Testis (tissue), 3 donors: ENCODE results near the gene TGFA. TPM values are rescaled to one million over a fixed set of nuclear protein-coding genes. Genes with fewer than 3 reads are reported as not detected.

Source experiments
- DNase-seq: peaks from one replicate; pipeline ENCODE4 v3.0.0-alpha.2; 2019
- H3K27ac ChIP-seq, 2 donors: fragments of 200-600 bp; sonication (generic); one replicate each; pipeline ENCODE4 v1.5.1; 2019
- H3K27me3 ChIP-seq: fragments of 200-600 bp; sonication (generic); one replicate; pipeline ENCODE4 v1.5.1; 2019
- H3K36me3 ChIP-seq: fragments of 200-600 bp; sonication (generic); one replicate; pipeline ENCODE4 v1.5.1; 2017; ENCODE audit warnings: low read depth; ENCODE audit errors: missing control alignments
- H3K4me1 ChIP-seq: fragments of 200-600 bp; sonication (generic); one replicate; pipeline ENCODE4 v1.5.1; 2019
- H3K4me3 ChIP-seq, 2 donors: fragments of 200-600 bp; sonication (generic); one replicate each; pipeline ENCODE4 v1.5.1; 2017 to 2019
- H3K9me3 ChIP-seq: fragments of 200-600 bp; sonication (generic); one replicate; pipeline ENCODE4 v1.5.1; 2017
- POLR2A ChIP-seq: fragments of 450-650 bp; IDR thresholded peaks from one replicate; pipeline ENCODE4 v1.6.1; 2017; ENCODE audit warnings: antibody characterized with exemption, mild to moderate bottlenecking, moderate library complexity
- WGBS, 2 donors: methylation state at CpG; one replicate each; pipeline ENCODE4 v1.1.5; 2018; 5-methylcytosine and 5-hydroxymethylcytosine counted together
- intact Hi-C: fragments of 100-400 bp; cut with DNase I; formaldehyde crosslinking; loops from one replicate; pipeline ENCODE4 v1.15.1; 2023; ENCODE audit warnings: low total_unique reads
- polyA plus RNA-seq: library from polyadenylated mRNA; stranded (reverse); fragments of 350-450 nt; fragmentation: Illumina TruSeq; extraction: RNeasy Lipid Tissue Mini Kit (QIAGEN cat#74804); gene quantifications from one replicate; pipeline ENCODE4 v1.2.3, GENCODE V29; 2014; ENCODE audit warnings: low read depth, low replicate concordance; ENCODE audit not compliant: insufficient read depth
- total RNA-seq, 2 donors: library from RNA; depleted of rRNA; stranded (reverse); fragments of >200 nt; gene quantifications; one replicate each; pipeline ENCODE4 v1.2.3, GENCODE V29; 2016
- TF ChIP-seq, protein P1 (sequence below), 3 experiments: fragments of 450-650 bp in 2 of 3; fragments of 200-600 bp in 1 of 3; sonication (generic) in 1 of 3; IDR thresholded peaks; one replicate each; pipeline ENCODE4 v1.5.1; 2016 to 2019; ENCODE audit warnings: antibody characterized with exemption in 3 of 3, mild to moderate bottlenecking in 2 of 3, moderate library complexity in 1 of 3

The TGFA gene
- total and polyA plus RNA-seq, 3 donors from 2014 or later, result 0.62 to 5.1 (median 1.3) TPM

- 64 to 69% methylated on average over 3 of the region's 3 CpGs for WGBS, 2 donors
- DNase-seq, result no peak
- intact Hi-C loops, result no loop called here
- Histone ChIP-seq H3K27ac (no peak overlapping the region), H3K36me3 (no peaks in the 10 kb centered on the region), H3K9me3 (no peaks in the 10 kb centered on the region), H3K4me1 (no peaks in the 10 kb centered on the region), H3K27me3 (no peaks in the 10 kb centered on the region), H3K4me3 (no peak overlapping the region)
- TF ChIP-seq, protein P1, sequence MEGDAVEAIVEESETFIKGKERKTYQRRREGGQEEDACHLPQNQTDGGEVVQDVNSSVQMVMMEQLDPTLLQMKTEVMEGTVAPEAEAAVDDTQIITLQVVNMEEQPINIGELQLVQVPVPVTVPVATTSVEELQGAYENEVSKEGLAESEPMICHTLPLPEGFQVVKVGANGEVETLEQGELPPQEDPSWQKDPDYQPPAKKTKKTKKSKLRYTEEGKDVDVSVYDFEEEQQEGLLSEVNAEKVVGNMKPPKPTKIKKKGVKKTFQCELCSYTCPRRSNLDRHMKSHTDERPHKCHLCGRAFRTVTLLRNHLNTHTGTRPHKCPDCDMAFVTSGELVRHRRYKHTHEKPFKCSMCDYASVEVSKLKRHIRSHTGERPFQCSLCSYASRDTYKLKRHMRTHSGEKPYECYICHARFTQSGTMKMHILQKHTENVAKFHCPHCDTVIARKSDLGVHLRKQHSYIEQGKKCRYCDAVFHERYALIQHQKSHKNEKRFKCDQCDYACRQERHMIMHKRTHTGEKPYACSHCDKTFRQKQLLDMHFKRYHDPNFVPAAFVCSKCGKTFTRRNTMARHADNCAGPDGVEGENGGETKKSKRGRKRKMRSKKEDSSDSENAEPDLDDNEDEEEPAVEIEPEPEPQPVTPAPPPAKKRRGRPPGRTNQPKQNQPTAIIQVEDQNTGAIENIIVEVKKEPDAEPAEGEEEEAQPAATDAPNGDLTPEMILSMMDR (IDR thresholded peaks at IDR 0.05), result no peak
- no peak for TF ChIP-seq POLR2A
Measured at GRCh38 chr2:70526126-70526525, 27.5 kb downstream of the TGFA start.

GRCh38 chr2:70525032-70525431, 28.6 kb downstream of the TGFA start:
- no peak overlapping the region for H3K27ac ChIP-seq
- intact Hi-C loops, result no loop called here
- H3K4me3 ChIP-seq, result no peak overlapping the region
- 83% methylated on average over 1 of the region's 1 CpG for WGBS, 2 donors
- no peaks in the 10 kb centered on the region for H3K4me1 ChIP-seq
- no peaks in the 10 kb centered on the region for H3K27me3 ChIP-seq
- TF ChIP-seq, protein P1 (IDR thresholded peaks at IDR 0.05), result no peak
- TF ChIP-seq POLR2A, result no peak
- no peaks in the 10 kb centered on the region for H3K9me3 ChIP-seq
- H3K36me3 ChIP-seq, result no peaks in the 10 kb centered on the region
- no peak for DNase-seq

DNA sequence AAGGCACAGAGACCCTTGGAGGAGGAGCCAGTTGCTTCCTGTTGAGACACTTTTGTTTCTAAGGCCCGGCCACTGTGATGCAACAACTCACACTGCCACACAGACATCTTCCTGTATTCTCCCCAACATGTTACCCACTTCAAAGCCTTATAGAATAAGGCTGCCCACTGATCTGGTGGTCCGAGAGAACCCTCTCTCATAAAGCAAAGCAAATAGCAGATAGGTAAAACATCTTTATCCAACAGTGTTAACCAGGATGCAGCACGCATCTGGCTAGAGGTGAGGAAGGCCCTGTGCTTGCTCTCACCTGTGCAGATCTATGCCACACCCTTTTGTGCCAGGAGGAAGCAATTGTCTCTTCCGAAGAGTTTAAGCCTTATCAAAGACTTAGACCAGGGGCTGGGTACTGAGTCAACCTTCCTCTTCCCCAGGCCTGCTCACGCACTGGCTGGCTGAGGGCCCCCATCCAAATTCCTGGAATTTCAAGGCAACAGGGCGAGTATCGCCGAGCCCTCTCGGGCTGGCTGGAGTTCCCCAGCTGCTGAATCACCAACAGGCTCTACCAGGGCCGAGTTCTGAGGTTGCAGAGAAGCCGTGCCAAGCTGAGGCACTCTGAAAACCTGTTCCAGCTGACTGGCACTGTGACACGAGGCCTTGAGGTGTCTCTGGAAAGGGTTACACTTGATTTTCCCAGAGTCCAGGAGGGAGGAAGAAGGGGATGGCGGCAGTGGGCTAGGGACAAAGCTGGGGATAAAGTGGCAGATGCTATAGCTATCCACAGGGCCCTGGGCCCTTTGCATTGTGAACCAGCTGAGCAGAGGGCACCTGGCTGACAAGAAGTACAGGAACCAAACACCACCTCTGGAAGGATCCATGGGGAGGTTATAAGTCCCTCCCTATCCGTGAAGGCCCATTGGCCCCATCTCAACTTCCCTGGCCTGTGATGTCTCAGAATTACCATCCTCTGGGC, 29.3 kb downstream of the TGFA start:
- Histone ChIP-seq H3K27ac (no peak overlapping the region), H3K9me3 (no peaks in the 10 kb centered on the region), H3K4me1 (no peaks in the 10 kb centered on the region), H3K4me3 (no peak overlapping the region), H3K27me3 (no peaks in the 10 kb centered on the region), H3K36me3 (no peaks in the 10 kb centered on the region)
- TF ChIP-seq POLR2A, result no peak
- TF ChIP-seq, protein P1 (IDR thresholded peaks at IDR 0.05), result no peak
- WGBS, 2 donors, result 45 to 70% methylated on average over 13 to 14 of the region's 14 CpGs
- DNase-seq, result no peak
- intact Hi-C loops, result no loop called here

DNA sequence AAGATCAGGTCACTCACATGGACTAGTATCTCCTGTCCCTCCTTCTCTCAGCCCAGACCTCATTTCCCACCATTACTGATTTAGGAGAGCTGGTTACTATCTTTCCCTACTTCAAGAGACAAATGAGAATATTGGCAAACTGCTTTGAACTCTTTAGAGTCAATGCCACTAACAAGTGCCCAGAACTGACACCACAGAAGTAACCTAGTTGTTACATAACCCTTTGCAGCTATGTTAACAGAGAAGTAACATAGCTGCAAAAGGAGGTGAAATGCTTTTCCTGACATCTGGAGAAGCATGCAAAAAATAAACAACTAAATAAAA, 30.0 kb downstream of the TGFA start:
- no peak for TF ChIP-seq POLR2A
- TF ChIP-seq, protein P1 (IDR thresholded peaks at IDR 0.05), result no peak
- Histone ChIP-seq H3K27me3 (no peaks in the 10 kb centered on the region), H3K4me1 (no peaks in the 10 kb centered on the region)

GRCh38 chr2:70522627-70523026, 31.0 kb downstream of the TGFA start:
- Histone ChIP-seq H3K9me3 (no peaks in the 10 kb centered on the region), H3K36me3 (no peaks in the 10 kb centered on the region), H3K4me1 (no peaks in the 10 kb centered on the region), H3K27ac (no peak overlapping the region), H3K27me3 (no peaks in the 10 kb centered on the region), H3K4me3 (no peak overlapping the region)
- intact Hi-C loops, result no loop called here
- 91 to 94% methylated on average over 5 of the region's 5 CpGs for WGBS, 2 donors
- no peak for DNase-seq
- TF ChIP-seq POLR2A, result no peak
- TF ChIP-seq, protein P1 (IDR thresholded peaks at IDR 0.05), result no peak

More for the DNA sequence above, 30.0 kb downstream of the TGFA start:
- no peak for DNase-seq
- Histone ChIP-seq H3K27ac (no peak overlapping the region), H3K36me3 (no peaks in the 10 kb centered on the region), H3K9me3 (no peaks in the 10 kb centered on the region), H3K4me3 (no peak overlapping the region)
- intact Hi-C loops, result no loop called here
